HG02798 (cell line): ENCODE data around the gene NKX3-2.

Experiments
- ATAC-seq: cut with Tn5 transposase; IDR thresholded peaks from one replicate; pipeline ENCODE4 v1.9.1; 2021; ENCODE audit warnings: mild to moderate bottlenecking; ENCODE audit not compliant: unreplicated experiment, poor library complexity

NKX3-2 gene

DNA sequence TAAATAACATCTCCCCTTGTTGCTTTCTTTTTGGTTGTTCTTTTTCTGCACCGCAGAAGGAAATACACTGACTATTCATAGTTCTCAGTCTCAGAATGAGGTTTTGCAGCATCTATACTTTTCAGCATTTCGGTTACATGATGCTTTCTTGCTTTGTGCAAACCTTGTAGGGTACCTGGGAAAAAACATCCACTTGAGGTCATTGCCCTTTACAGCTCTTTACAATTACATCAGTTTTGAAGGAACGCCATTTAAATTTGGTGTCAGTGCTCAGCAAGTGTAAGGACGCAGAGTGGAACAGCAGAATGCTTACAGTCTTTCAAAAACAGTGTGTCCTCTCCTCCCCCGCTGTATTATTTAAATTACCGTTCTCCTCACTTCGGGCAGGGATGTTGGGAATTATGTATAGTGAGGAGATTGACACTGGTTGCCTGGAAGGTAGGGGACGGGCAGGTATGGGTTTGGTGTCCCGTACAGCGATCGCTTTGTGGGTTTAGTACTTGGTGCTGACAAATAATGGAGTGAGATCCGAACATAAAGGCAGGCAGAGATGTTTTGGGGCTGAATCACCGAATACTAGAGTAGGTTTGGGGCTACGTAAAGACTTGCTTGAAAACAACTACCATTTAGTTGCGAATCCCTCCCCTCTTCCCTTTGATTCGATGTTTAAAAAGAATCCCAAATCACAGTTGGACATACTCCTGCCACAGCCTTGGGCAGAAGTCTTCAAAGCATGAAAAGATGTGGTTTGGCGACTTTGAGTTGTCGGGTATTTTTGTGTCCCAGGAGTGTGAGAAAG is 2.0 kb upstream of the NKX3-2 start:
- ATAC-seq: no peak

DNA sequence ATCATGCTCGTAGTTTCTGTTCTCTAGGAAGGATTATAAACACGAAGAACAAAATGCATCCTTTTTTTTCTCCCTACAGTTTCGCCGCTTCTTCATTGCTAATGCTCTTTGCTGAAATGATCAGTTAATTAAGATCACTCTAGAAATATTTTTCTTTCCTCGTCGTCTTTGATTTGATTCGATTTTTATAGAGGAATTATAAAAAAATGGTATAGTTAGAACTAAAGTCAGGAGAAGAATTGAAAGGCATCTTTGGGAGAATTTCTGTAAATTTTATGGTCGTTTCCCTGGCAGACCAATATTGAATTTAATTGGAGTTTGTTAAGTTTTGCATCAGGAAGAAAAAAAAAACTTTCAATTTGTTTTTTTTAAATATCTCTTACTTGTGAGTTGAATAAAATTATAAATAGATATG is 1.1 kb upstream of the NKX3-2 start:
- no peak for ATAC-seq

DNA sequence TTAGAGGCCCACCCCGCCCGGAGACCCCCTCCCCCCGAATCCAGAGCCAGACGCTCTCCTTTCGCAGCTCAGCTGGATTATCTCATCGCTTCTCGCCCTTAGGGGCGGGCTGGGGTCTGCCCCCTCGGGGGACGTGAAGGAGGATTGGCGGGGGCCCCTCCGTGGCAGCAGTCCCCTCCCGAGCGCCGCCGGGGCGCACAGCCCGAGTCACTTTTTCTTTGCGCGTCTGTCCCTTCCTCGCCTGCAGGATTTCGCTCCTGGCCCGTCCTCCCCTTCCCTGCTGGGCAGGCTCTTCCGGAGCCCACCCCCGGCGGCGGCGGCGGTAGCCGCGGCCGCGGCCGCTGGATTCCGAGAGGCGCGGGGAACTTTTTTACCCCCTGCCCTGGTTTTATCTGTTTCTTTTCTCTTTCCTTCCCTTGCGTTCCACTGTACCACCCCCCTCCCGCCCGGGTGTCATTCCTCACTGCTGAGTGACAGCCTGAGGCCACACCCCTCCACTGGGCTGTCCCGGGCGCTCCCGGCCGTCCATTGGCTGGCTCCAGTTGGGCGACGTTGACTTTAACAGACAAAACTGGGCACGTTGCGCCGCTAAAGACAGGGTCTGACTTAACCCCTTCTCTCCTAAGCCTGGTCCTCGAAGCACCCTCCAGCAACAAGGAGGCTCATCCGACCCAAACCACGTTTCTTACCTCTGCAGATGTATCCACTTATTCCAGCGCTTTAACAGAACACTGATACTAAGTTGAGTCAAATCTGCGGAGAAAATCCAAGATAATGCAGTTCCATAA is 492 bp upstream of the NKX3-2 start:
- ATAC-seq: peak; percentile 68

DNA sequence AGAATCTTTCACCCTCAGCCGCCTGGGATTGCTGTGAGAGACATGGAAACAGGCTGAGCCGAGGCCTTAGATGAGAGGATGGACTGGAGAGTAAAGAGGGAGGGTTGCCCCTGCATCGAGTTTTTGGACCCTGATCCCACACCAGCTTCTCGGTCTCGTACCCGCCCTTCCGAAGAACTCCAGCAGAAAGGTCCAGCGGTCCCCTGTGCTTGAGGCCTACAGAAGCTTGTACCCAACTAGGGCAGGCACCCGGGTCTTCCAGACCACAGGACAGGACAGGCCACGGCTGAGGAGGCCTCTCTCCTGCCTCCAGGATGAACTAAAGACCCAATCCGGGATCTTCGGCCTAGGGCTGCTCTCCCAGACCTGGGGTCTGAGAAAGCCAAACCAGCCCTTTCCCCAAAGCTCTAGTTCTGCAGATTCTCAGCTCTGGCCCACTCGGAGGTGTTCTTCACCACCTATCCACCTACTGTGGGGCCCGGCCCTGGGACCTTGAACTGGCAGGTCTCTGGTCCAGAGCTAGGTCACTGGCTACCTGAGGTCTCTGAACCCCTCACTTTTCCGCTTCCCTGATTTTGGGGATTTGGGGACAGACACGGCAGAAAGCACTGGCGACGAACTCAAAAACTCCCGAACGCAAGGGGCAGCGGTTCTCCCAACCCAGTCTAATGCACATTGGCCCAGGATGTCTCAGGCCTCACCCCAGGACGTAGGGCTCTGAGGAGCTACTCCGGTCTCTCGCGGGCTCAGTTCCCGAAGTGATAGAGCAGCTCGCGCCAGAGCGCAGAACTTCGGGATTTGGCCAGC is 1.1 kb downstream of the NKX3-2 start:
- ATAC-seq: no peak

DNA sequence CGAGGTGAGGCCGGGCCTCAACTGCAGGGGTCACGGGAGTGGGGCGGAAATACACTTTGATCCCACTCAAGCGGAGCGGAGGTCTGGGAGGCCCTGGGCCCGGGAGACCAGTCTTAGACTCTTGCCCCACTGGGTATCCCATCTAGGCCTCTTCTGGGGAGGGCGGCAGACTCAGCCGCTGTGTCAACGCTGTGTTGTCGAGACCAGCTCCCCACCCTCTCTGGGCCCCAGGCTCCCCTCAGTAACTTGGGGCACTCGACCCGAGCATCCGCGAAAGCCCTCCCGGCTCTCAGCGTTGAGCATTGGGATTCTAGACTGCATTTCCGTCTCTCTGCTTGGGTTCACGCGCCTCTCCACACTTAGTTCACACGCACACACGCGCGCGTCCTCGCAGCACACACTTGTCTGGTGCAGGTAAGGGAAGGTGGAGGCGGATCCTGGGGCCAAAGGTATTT is 1.7 kb downstream of the NKX3-2 start:
- ATAC-seq: no peak

DNA sequence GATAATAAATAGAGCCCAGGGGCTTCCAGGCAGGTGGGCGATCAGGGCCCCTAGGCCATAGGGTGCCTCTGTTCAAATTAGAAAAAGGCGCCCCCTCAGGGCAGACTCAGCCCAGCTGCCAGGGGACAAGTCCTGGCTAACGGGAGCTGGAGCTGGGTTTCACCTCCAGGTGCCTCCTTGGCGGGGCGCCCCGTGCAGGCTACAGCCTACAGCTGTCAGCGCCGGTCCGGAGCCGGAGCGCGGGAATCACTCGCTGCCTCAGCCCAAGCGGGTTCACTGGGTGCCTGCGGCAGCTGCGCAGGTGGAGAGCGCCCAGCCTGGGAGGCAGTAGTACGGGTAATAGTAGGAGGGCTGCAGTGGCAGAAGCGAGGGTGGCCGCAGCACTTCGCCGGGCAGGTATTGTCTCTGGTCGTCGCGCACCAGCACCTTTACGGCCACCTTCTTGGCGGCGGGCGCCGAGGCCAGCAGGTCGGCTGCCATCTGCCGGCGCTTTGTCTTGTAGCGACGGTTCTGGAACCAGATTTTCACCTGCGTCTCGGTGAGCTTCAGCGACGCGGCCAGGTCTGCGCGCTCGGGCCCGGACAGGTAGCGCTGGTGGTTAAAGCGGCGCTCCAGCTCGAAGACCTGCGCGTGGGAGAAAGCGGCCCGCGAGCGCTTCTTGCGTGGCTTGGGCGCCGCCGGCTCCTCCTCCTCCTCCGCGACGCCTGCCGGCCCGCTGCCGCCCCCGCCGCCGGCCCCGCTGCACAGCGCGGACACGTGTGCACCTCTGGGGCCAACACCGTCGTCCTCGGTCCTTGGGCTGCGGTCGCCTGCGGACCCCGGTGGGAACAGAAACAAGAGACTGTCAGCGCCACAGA is 2.4 kb downstream of the NKX3-2 start:
- ATAC-seq: peak; percentile 33

DNA sequence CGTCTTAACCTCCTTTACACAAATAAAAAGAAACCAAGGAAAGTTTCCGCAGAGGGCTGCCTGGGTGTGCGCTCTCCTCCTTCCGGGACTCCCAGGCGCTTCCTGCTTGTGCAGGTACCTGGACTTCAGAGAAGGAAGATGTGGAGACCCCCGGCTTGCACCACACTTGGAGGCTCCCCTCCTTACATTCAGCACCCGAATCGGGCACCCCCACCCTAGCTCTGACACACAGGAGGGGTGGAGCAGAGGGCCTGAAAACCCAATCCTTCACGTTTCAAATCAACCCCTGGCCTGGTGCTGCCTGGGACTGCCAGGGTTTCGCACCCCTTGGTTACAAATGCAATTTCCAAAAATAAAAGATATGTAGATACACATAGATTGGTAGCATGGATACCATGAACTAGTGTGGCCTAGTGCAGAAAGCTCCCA is 3.1 kb downstream of the NKX3-2 start:
- ATAC-seq: no peak

DNA sequence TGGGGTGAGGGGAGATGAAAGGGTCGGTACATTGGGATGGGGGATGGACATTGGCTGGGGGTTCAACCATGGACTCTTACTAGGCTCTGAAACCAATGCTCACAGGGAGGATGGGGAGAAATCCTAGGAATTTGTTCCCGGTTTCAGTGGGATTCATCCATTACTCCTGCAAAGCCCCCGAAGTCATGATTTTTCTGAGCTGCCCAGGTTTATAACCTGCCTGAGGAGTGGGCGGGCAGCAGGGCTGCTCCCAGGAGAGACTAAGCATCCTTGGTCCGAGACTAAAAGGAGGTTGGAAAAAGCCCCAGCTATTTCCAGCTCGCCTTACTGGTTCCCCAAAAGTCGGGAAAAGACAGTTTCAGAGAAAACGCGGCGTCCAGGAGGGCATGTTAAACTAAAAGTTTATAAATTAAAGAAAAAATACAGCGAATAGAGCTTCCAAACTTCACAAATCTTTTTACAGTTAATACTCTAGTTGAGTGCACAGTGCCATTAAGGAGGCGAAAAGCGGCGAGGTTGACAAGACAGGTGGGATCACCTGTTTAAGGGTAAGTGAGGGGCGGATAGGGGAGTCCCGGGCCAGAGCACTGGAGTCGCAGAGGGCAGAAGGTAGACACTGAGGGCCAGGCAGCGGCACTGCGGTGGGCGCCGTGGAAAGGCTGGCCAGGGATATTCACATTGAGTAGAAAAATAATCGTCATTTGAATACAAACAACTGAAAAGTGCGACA is 3.7 kb downstream of the NKX3-2 start:
- no peak for ATAC-seq

DNA sequence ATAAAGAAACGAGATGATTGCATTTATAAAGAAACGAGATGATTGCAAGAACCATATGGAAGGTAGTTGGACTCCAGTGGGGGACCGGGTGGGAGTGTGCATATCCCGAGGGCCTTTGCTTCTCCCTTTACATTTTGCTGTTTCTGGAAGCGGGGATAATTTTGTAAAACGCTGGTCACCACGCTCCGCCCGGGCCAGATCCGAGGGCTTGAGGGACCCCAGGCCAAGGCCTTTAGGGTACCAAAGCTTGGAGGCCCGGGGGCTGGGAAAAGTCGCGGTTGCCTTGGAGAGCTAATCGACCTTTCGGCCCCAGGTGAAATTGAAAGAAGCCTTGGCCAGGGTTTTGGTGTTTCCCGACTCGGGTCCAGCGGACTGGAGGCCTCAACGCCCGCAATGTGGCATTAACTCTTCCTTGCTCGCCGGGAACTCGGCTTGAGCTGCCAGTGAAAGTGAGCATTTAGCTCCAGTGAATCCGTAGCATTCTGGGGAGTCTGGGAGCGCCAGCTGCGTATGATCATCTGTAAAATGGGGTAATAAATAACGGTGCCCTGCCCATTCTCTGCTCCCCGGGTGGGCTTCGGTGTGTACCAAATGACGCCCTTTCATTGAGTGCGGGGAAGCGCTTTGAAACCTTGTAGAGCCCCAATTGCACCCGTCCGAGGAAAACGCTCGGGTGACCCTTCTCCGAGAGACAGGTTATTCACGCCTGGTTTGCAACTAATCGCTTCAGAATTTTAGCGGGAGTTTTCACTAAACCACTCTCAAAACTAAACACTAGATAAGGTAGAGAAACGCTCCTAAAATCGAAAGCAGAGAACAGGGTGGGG is 4.5 kb downstream of the NKX3-2 start:
- no peak for ATAC-seq

DNA sequence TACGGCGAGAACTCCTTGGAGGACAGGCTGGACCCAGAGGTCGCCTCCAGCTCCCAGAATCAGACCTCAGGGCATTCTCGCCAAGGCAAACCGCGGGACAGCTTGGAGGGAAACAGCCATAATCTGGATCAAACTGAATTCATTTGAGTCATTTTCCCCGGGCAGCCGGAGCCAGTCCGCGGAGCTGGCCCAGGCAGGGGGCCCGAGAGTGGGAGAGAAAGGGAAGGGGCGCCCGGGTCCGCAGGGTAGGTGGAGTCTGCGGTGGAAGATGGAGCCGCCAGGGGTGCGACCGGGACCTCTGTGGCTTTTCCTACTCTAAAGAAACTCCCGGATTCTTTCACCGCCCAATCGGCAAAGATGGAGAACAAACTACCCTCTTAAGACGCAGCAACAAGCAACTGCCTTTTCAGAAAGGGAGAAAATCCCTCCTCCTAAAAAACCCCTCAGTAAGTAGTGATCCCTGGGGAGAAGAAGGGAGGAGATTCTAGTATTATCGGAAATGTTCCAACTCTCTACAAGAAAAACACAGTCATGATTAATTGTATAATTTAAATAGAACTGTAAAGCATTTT is 5.2 kb downstream of the NKX3-2 start:
- ATAC-seq: no peak

DNA sequence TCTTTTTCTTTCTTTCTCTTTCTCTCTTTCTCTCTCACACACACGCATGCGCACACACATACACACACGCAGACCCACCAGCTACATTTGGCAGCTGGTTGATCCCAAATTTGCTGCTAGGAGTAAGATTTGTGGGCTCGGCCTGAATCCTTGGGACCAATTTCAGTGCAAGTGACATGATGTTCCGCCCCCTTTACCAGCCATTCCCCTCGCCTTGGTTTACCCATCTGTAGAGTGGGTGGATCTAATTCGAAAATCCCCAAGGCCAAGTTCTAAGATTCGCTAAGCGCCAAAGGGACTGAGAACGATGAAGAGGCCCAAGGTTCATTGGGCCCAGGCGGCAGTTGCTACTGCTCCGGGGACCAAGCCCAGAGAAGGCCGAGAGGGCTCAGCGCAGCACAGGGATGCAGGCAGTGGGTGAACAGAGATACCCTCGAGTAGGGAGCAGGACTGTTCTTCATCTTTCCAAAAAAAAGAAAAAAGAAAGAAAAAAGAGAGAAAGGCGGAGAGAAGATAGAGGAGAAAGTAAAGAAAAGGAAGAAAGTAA is 5.8 kb downstream of the NKX3-2 start:
- ATAC-seq: no peak

DNA sequence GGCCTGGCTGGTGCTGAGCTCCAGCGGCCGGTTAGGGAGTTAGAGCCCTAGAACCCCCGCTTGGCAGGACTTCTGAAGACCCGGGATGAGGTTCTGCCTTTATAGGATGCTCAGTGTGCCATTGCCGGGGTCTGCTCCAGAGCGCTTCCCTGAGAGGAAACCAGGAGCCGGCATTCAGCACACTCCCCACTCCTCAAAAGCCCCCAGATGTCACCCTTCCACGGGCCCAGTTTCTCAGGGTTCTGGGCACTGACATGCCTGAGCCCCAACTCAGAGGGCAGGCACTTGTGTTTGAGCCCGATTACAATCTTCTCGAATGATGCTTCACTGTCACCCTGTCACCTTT is 6.5 kb downstream of the NKX3-2 start:
- ATAC-seq: no peak

DNA sequence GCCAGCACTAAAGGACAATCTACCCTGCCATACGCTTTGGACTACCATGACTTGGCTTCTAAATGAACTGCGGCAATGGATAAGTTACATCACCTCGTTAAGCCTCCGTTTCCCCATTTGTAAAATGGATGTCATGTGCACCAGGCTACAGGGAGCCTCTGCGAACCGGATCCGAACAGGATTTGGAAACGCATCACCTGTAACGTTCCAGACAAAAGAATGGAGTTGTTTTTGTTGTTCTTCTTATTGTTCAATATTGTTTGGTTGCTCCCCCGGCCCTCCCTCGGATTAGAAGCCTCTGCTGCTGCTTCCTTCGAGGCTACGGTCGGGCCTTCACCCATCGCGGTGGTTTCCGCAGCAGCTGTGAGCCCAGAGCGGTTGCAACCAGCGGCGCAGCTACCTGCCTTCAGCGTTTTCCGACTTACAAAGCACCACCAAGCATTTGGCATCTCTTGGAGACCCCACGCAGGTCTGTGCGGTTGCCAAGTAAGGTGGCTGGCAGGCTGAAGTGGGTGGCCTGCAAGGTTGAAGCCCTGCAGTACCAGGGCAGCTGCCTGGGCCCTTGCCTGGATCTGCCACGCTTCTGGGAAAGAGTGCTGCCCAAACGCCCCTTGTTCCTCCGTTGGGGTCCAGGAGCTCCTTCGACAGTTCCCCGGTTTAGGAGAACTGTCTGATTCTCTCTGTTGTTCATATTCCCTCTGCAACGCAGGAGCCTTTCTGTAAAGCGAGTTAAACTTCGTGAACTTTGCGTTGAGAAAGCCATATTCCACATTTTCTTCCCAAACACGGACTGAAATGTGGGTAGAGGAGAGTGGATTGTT is 7.1 kb downstream of the NKX3-2 start:
- no peak for ATAC-seq

DNA sequence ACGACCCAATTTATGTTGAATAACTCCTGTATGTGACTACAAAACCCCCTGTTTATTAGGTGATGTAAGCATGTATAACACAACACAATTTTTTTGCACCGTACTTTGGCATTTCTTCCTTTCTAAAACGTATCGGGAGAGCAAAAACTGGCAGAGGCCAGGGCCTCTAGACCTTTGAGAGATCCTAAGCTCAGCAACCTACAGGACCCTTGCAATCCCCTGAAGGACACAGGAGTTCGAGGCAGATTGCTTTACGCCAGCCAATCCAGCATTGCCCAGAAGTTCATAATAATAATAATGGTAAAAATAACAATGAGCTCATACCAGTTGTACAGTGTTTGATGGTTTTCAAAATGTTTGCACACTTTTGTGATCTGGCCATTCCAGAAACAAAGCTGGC is 7.7 kb downstream of the NKX3-2 start:
- no peak for ATAC-seq

DNA sequence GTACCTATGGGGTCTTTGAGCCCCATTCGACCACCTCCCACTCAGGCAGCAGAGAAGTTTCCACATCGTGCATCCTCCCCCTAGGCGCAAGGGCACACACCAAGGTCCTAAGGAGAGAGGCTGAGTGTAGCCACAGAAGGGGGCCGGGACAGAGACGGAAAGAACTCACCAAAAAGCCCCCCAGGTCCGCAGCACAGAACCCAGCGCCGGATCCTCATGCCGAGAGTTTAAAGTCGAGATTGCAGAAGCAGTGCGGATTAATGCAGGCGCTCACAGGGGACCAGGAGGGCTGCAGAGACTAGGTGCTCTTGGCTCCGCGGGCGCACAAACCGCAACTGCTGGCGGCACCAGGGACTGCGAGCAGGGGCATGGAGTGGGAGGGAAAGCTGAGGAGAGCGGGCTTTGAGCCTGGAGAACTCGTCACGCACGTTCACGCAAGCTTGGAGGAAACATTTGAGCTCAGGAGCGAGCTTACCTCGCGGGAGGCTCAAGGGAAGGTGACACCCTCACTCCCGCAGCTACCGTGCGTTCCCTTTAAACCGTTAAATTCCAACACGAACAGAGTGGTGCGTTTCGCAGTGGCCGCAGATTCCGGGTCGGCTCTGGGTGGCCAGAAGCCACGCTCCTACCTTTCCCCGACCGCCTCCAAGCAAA is 8.5 kb downstream of the NKX3-2 start:
- no peak for ATAC-seq

DNA sequence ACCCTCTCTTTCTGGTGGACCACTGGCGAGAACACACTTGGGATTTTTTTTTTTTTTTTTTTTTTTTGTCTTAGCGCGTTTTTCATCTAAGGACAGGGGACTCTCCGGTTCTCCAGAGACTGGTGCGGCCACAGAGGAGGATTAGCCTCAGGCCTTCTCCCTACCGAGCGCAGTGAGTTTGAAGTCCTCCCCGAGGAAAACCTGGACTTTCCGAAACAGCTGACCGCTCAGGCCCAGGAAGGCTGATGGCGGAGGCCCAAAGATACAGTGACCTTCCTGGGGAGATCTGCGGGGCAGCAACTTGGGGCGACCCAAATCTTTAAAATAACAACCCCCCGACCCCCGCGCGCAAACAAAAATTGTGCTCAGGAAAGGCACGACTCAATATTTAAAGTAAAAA is 9.2 kb downstream of the NKX3-2 start:
- no peak for ATAC-seq
